Measurements from ENCODE around the gene RDH5.

Gene RDH5

GRCh38 chr12:55712700-55713415 lies 7.3 kb upstream of the RDH5 start:
- DNase-seq (ENCODE audit: low spot score): no peak

- DNase-seq (ENCODE audit: low spot score): no peak
These were observed 6.5 kb upstream of the RDH5 start for GRCh38 chr12:55713721-55714120.

GRCh38 chr12:55715169-55715764 lies 4.9 kb upstream of the RDH5 start:
- no peak for DNase-seq (ENCODE audit: low spot score)

- peak; percentile 98 for DNase-seq (ENCODE audit: low spot score)
These were observed 4.2 kb upstream of the RDH5 start, which contains the start of gene BLOC1S1 for GRCh38 chr12:55715833-55716581. Gene BLOC1S1 (plus strand): TSS chr12:55716046. CDS start chr12:55716052, 6 bp downstream.

GRCh38 chr12:55716582-55716957 lies 3.6 kb upstream of the RDH5 start:
- DNase-seq (ENCODE audit: low spot score): no peak

GRCh38 chr12:55717011-55718007 lies 2.9 kb upstream of the RDH5 start:
- no peak for DNase-seq (ENCODE audit: low spot score)

- DNase-seq (ENCODE audit: low spot score): peak; percentile 69
These were observed 2.2 kb upstream of the RDH5 start for GRCh38 chr12:55718015-55718414.

- DNase-seq (ENCODE audit: low spot score): no peak
These were observed 1.4 kb upstream of the RDH5 start for GRCh38 chr12:55718624-55719275.

GRCh38 chr12:55719371-55719770 lies 822 bp upstream of the RDH5 start:
- no peak for DNase-seq (ENCODE audit: low spot score)

- DNase-seq (ENCODE audit: low spot score): peak; percentile 65
These were observed 776 bp downstream of the RDH5 start for GRCh38 chr12:55720894-55721444.

GRCh38 chr12:55721601-55722213 lies 1.5 kb downstream of the RDH5 start:
- DNase-seq (ENCODE audit: low spot score): no peak

GRCh38 chr12:55722948-55723347 lies 2.8 kb downstream of the RDH5 start:
- no peak for DNase-seq (ENCODE audit: low spot score)

GRCh38 chr12:55723516-55724225 lies 3.5 kb downstream of the RDH5 start:
- no peak for DNase-seq (ENCODE audit: low spot score)

- DNase-seq (ENCODE audit: low spot score): peak; percentile 76
These were observed 4.2 kb downstream of the RDH5 start for GRCh38 chr12:55724226-55724939.

GRCh38 chr12:55724940-55725309 lies 4.7 kb downstream of the RDH5 start:
- no peak for DNase-seq (ENCODE audit: low spot score)

GRCh38 chr12:55725556-55725955 lies 5.4 kb downstream of the RDH5 start:
- no peak for DNase-seq (ENCODE audit: low spot score)

GRCh38 chr12:55726971-55727370 lies 6.8 kb downstream of the RDH5 start:
- no peak for DNase-seq (ENCODE audit: low spot score)

- DNase-seq (ENCODE audit: low spot score): no peak
These were observed 7.5 kb downstream of the RDH5 start for GRCh38 chr12:55727643-55728185.
